Liver (tissue), 3 donors: ENCODE results near the gene FGG.

Experiments
- ATF3 ChIP-seq: IDR thresholded peaks from 2 replicates; pipeline ENCODE4 v1.6.1; 2016; ENCODE audit warnings: antibody characterized with exemption
- CTCF ChIP-seq: fragments of 150-350 bp; IDR thresholded peaks from 2 replicates; pipeline ENCODE4 v1.5.1; 2017; ENCODE audit warnings: improper control_type of control experiment, low read depth, low read length; ENCODE audit not compliant: missing input control
- EGR1 ChIP-seq, 2 donors: IDR thresholded peaks; 2 replicates each; pipeline ENCODE4 v1.6.1; 2016 to 2018; ENCODE audit warnings: antibody characterized with exemption in 2 of 2, low read depth in 2 of 2
- GABPA ChIP-seq, 2 donors: IDR thresholded peaks in 1 of 2; conservative IDR thresholded peaks in 1 of 2; 2 replicates each; pipeline ENCODE4 v1.6.1; 2016; ENCODE audit warnings: antibody characterized with exemption in 2 of 2, mild to moderate bottlenecking in 1 of 2, moderate library complexity in 1 of 2
- JUND ChIP-seq, 2 donors: IDR thresholded peaks; 2 replicates each; pipeline ENCODE4 v1.6.1; 2016; ENCODE audit warnings: antibody characterized with exemption in 2 of 2
- MAX ChIP-seq: IDR thresholded peaks from 2 replicates; pipeline ENCODE4 v1.6.1; 2016; ENCODE audit warnings: antibody characterized with exemption
- RAD21 ChIP-seq, 2 donors: IDR thresholded peaks; 2 replicates each; pipeline ENCODE4 v1.6.1; 2016; ENCODE audit warnings: antibody characterized with exemption in 2 of 2, mild to moderate bottlenecking in 2 of 2
- REST ChIP-seq: IDR thresholded peaks from 2 replicates; pipeline ENCODE4 v1.6.1; 2016; ENCODE audit warnings: antibody characterized with exemption, mild to moderate bottlenecking
- SP1 ChIP-seq: IDR thresholded peaks from 2 replicates; pipeline ENCODE4 v1.6.1; 2018; ENCODE audit warnings: antibody characterized with exemption, mild to moderate bottlenecking
- TAF1 ChIP-seq: conservative IDR thresholded peaks from 2 replicates; pipeline ENCODE4 v1.6.1; 2016; ENCODE audit warnings: antibody characterized with exemption, mild to moderate bottlenecking
- YY1 ChIP-seq: IDR thresholded peaks from 2 replicates; pipeline ENCODE4 v1.6.1; 2016; ENCODE audit warnings: antibody characterized with exemption, mild to moderate bottlenecking
- ZBTB33 ChIP-seq: IDR thresholded peaks from 2 replicates; pipeline ENCODE4 v1.6.1; 2016; ENCODE audit warnings: antibody characterized with exemption
- donor health status: healthy.
- donor health status: healthy.

- TF ChIP-seq CTCF (no peak), GABPA (IDR thresholded peaks at IDR 0.05 in 1 of 2, conservative IDR thresholded peaks at IDR 0.05 in 1 of 2) (no peak), REST (no peak), SP1 (no peak), YY1 (no peak), ATF3 (no peak), TAF1 (no peak), RAD21 (IDR thresholded peaks at IDR 0.05) (no peak), JUND (IDR thresholded peaks at IDR 0.05) (no peak), MAX (no peak), ZBTB33 (no peak), EGR1 (IDR thresholded peaks at IDR 0.05; ENCODE audit: low read depth in 2 of 2) (no peak)
These were observed 45.7 kb downstream of the FGG start for GRCh38 chr4:154566639-154567204.
